H1 (cell line): ENCODE measurements around the gene RALA. TPM values are rescaled to one million over a fixed set of nuclear protein-coding genes. Genes with fewer than 3 reads are reported as not detected.

ENCODE experiments used
- CTCF ChIA-PET: fragments of 300-600 bp; sonication (Branson Sonifier 250); formaldehyde crosslinking; loops from one replicate; lab custom pipeline; 2021; ENCODE audit not compliant: partially characterized antibody; lab: Charles Lee
- POLR2A ChIA-PET: fragments of 300-600 bp; sonication (Branson Sonifier 250); formaldehyde crosslinking; loops from one replicate; lab custom pipeline; 2021; ENCODE audit warnings: inconsistent platforms; ENCODE audit not compliant: partially characterized antibody; lab: Charles Lee
- DNase-seq, 2 experiments: peaks; one replicate each; pipeline versions ENCODE4 v3.0.0 to v3.0.0-alpha.2; 2010 to 2022; ENCODE audit warnings: low spot score in 2 of 2, low read depth in 1 of 2, mixed read lengths in 1 of 2
- FAIRE-seq: peaks from 2 replicates; lab custom pipeline; 2011; peaks lifted over from hg19 to GRCh38; lab: Jason Lieb, UNC
- H2AFZ ChIP-seq: 2 replicates; pipeline ENCODE4 v1.8.1; 2012; ENCODE audit warnings: low read length, inconsistent platforms
- H2AK5ac ChIP-seq: 2 replicates; pipeline ENCODE4 v1.6.1; 2013; ENCODE audit warnings: low read depth, low read length
- H2BK120ac ChIP-seq: replicated peaks from 2 replicates; pipeline ENCODE3; 2013; ENCODE audit warnings: low read depth, low read length, inconsistent platforms
- H2BK12ac ChIP-seq: 2 replicates; pipeline ENCODE4 v1.6.1; 2013; ENCODE audit warnings: low read depth, low read length
- H2BK15ac ChIP-seq: 2 replicates; pipeline ENCODE4 v1.6.1; 2013; ENCODE audit warnings: low read length
- H2BK20ac ChIP-seq: 2 replicates; pipeline ENCODE4 v1.6.1; 2013; ENCODE audit warnings: low read length
- H2BK5ac ChIP-seq: 2 replicates; pipeline ENCODE4 v1.6.1; 2013; ENCODE audit warnings: low read depth, low read length
- H3K14ac ChIP-seq: 2 replicates; pipeline ENCODE4 v1.6.1; 2013; ENCODE audit warnings: inconsistent platforms; ENCODE audit not compliant: insufficient read length
- H3K18ac ChIP-seq: 2 replicates; pipeline ENCODE4 v1.6.1; 2013; ENCODE audit warnings: low read length; ENCODE audit errors: extremely low read depth
- H3K23ac ChIP-seq: 2 replicates; pipeline ENCODE4 v1.6.1; 2013; ENCODE audit warnings: inconsistent platforms; ENCODE audit not compliant: insufficient read length
- H3K23me2 ChIP-seq: 2 replicates; pipeline ENCODE4 v1.6.1; 2013; ENCODE audit warnings: low read depth, low read length
- H3K27ac ChIP-seq: 2 replicates; pipeline ENCODE4 v1.6.1; 2011; ENCODE audit warnings: low read depth, low read length, inconsistent platforms
- H3K27me3 ChIP-seq, 4 experiments: replicated peaks in 1 of 4; 1 replicate in 1 of 4; 2 replicates in 3 of 4; pipeline versions ENCODE4 v1.6.1 to v1.8.1; 2011 to 2013; ENCODE audit warnings: low read length in 3 of 4, mild to moderate bottlenecking in 3 of 4, inconsistent platforms in 2 of 4, mixed read lengths in 2 of 4, moderate library complexity in 1 of 4; ENCODE audit not compliant: control insufficient read depth in 3 of 4, insufficient read depth in 3 of 4; ENCODE audit errors: extremely low read depth in 1 of 4
- H3K36me3 ChIP-seq, 4 experiments: 2 replicates each; pipeline versions ENCODE4 v1.6.1 to v1.8.1; 2011 to 2013; ENCODE audit warnings: mild to moderate bottlenecking in 4 of 4, low read length in 3 of 4, moderate library complexity in 2 of 4, control low read depth in 1 of 4, inconsistent platforms in 1 of 4; ENCODE audit not compliant: insufficient read depth in 4 of 4, control insufficient read depth in 2 of 4
- H3K4ac ChIP-seq: replicated peaks from 2 replicates; pipeline ENCODE3; 2013; ENCODE audit warnings: low read length, low read depth, mixed read lengths, inconsistent platforms; ENCODE audit not compliant: insufficient read length
- H3K4me1 ChIP-seq, 4 experiments: replicated peaks in 1 of 4; 1 replicate in 1 of 4; 2 replicates in 3 of 4; pipeline versions ENCODE4 v1.6.1 to v1.8.1; 2011 to 2013; ENCODE audit warnings: low read length in 3 of 4, inconsistent platforms in 2 of 4, mixed read lengths in 1 of 4; ENCODE audit not compliant: insufficient read depth in 4 of 4, control insufficient read depth in 3 of 4
- H3K4me2 ChIP-seq, 2 experiments: 2 replicates each; pipeline versions ENCODE4 v1.6.1 to v1.8.1; 2011 to 2013; ENCODE audit warnings: low read depth in 2 of 2, low read length in 2 of 2, control low read depth in 1 of 2, inconsistent platforms in 1 of 2, mild to moderate bottlenecking in 1 of 2; ENCODE audit not compliant: insufficient read depth in 1 of 2
- H3K4me3 ChIP-seq, 4 experiments: fragments of 200-600, 300-600 bp in 1 of 4; sonication (generic), shearing (Covaris generic), sonication (Bioruptor Twin) in 1 of 4; 2 replicates each; pipeline versions ENCODE4 v1.5.1 to v1.8.1; 2011 to 2016; ENCODE audit warnings: low read length in 4 of 4, low read depth in 3 of 4, control low read depth in 2 of 4, inconsistent platforms in 2 of 4, mild to moderate bottlenecking in 2 of 4, mixed read lengths in 1 of 4, moderate library complexity in 1 of 4; ENCODE audit not compliant: insufficient read depth in 2 of 4; ENCODE audit errors: extremely low read depth in 1 of 4
- H3K56ac ChIP-seq: replicated peaks from 2 replicates; pipeline ENCODE3; 2013; ENCODE audit warnings: low read depth, mild to moderate bottlenecking, mixed read lengths, low read length, inconsistent platforms; ENCODE audit not compliant: insufficient read length
- H3K79me1 ChIP-seq: 2 replicates; pipeline ENCODE4 v1.6.1; 2013; ENCODE audit warnings: low read depth, low read length, control low read depth
- H3K79me2 ChIP-seq, 2 experiments: 2 replicates each; pipeline versions ENCODE4 v1.6.1 to v1.8.1; 2012 to 2013; ENCODE audit warnings: low read length in 2 of 2, mild to moderate bottlenecking in 2 of 2, inconsistent platforms in 1 of 2; ENCODE audit not compliant: insufficient read depth in 2 of 2, control insufficient read depth in 1 of 2
- H3K9ac ChIP-seq, 4 experiments: replicated peaks in 1 of 4; 1 replicate in 1 of 4; 2 replicates in 3 of 4; pipeline versions ENCODE4 v1.6.1 to v1.8.1; 2011 to 2013; ENCODE audit warnings: low read depth in 3 of 4, low read length in 3 of 4, control low read depth in 2 of 4, mild to moderate bottlenecking in 2 of 4, moderate library complexity in 2 of 4, inconsistent platforms in 1 of 4; ENCODE audit errors: extremely low read depth in 1 of 4
- H3K9me3 ChIP-seq, 2 experiments: 2 replicates each; pipeline versions ENCODE4 v1.6.1 to v1.8.1; 2012 to 2013; ENCODE audit warnings: mild to moderate bottlenecking in 2 of 2, moderate library complexity in 2 of 2, control low read depth in 1 of 2, inconsistent platforms in 1 of 2, low read depth in 1 of 2, low read length in 1 of 2, mixed read lengths in 1 of 2; ENCODE audit not compliant: insufficient read depth in 2 of 2
- H4K20me1 ChIP-seq, 2 experiments: replicated peaks in 1 of 2; 2 replicates each; pipeline versions ENCODE3 to v1.8.1; 2011 to 2013; ENCODE audit warnings: inconsistent platforms in 2 of 2, low read length in 2 of 2, mild to moderate bottlenecking in 1 of 2; ENCODE audit not compliant: insufficient read depth in 2 of 2, control insufficient read depth in 1 of 2
- H4K5ac ChIP-seq: 2 replicates; pipeline ENCODE4 v1.6.1; 2013; ENCODE audit warnings: low read length, low read depth, mixed read lengths, inconsistent platforms; ENCODE audit not compliant: insufficient read length
- H4K8ac ChIP-seq: 2 replicates; pipeline ENCODE4 v1.8.0; 2013; ENCODE audit warnings: mild to moderate bottlenecking, moderate library complexity, low read length, inconsistent platforms; ENCODE audit not compliant: insufficient read depth; ENCODE audit errors: extremely low read depth
- H4K91ac ChIP-seq: replicated peaks from 2 replicates; pipeline ENCODE3; 2013; ENCODE audit warnings: low read length, mixed read lengths, inconsistent platforms; ENCODE audit not compliant: insufficient read length
- BCL11A ChIP-seq, 2 experiments: IDR thresholded peaks; one replicate each; pipeline ENCODE4 v1.6.1; 2011; ENCODE audit warnings: low read depth in 2 of 2, low read length in 2 of 2, mild to moderate bottlenecking in 2 of 2
- CBX5 ChIP-seq: fragments of 300-800, 300-1000 bp; sonication (generic); IDR thresholded peaks from 2 replicates; pipeline ENCODE4 v1.7.1; 2016; ENCODE audit warnings: antibody characterized with exemption, low read length, low read depth
- CEBPB ChIP-seq: IDR thresholded peaks from 2 replicates; pipeline ENCODE4 v1.6.1; 2012; ENCODE audit warnings: low read depth, low read length
- CREB1 ChIP-seq: IDR thresholded peaks from 2 replicates; pipeline ENCODE4 v1.6.1; 2012; ENCODE audit warnings: inconsistent platforms
- POLR2AphosphoS5 ChIP-seq: IDR thresholded peaks from 2 replicates; pipeline ENCODE4 v1.6.1; 2011; ENCODE audit warnings: low read depth, low read length
- POU5F1 ChIP-seq: IDR thresholded peaks from 2 replicates; pipeline ENCODE4 v1.6.1; 2011; ENCODE audit warnings: low read depth, mild to moderate bottlenecking, low read length, moderate library complexity
- RAD21 ChIP-seq, 2 experiments: IDR thresholded peaks in 1 of 2; conservative IDR thresholded peaks in 1 of 2; 2 replicates each; pipeline ENCODE4 v1.6.1; 2011; ENCODE audit warnings: low read depth in 2 of 2, low read length in 2 of 2, improper control_type of control experiment in 1 of 2, inconsistent platforms in 1 of 2, mild to moderate bottlenecking in 1 of 2, moderate library complexity in 1 of 2
- RFX5 ChIP-seq: IDR thresholded peaks from 2 replicates; pipeline ENCODE4 v1.6.1; 2011; ENCODE audit warnings: low read depth, low read length, improper control_type of control experiment, borderline replicate concordance
- SP2 ChIP-seq: IDR thresholded peaks from 2 replicates; pipeline ENCODE4 v1.6.1; 2012; ENCODE audit warnings: mild to moderate bottlenecking, low read length, inconsistent platforms
- TAF1 ChIP-seq: IDR thresholded peaks from 2 replicates; pipeline ENCODE4 v1.6.1; 2011; ENCODE audit warnings: mild to moderate bottlenecking, low read depth, low read length
- TAF7 ChIP-seq: optimal IDR thresholded peaks from 2 replicates; pipeline ENCODE3; 2011; ENCODE audit warnings: low read depth, mild to moderate bottlenecking, inconsistent platforms, low read length, moderate library complexity, borderline replicate concordance
- WGBS, 2 experiments: shearing (Covaris generic) in 1 of 2; methylation state at CpG; one replicate each; pipeline versions ENCODE4 v1.1.6 to v1.1.7; 2013 to 2015; ENCODE audit warnings: low lambda C conversion rate in 2 of 2, mixed read lengths in 2 of 2, inconsistent platforms in 1 of 2, low coverage in 1 of 2, missing lambda C conversion rate in 1 of 2; ENCODE audit not compliant: insufficient replicate concordance in 2 of 2, insufficient coverage in 1 of 2, insufficient read length in 1 of 2; ENCODE audit errors: extremely low coverage in 1 of 2, missing lambda C conversion rate in 1 of 2; 5-methylcytosine and 5-hydroxymethylcytosine counted together
- polyA plus RNA-seq, 7 experiments: library from polyadenylated mRNA; depleted of rRNA in 3 of 7; stranded (reverse) in 5 of 7; unstranded in 2 of 7; fragments of >200 nt in 5 of 7; fragments of 200-250 nt in 2 of 7; gene quantifications; 1 replicate in 5 of 7; 2 replicates in 1 of 7; 4 replicates in 1 of 7; pipeline versions ENCODE4 v1.2.1 to v1.2.3, GENCODE V29; 2011 to 2013; ENCODE audit warnings: missing spikeins in 2 of 7, mixed read lengths in 2 of 7
- total RNA-seq: library from RNA; stranded (reverse); fragmentation: NEBNext Ultra II Directional; extraction: Animal tissue kit (Norgen Biotek cat#: 25700); gene quantifications from 2 replicates; pipeline ENCODE4 v1.2.1, GENCODE V29; 2021
- TF ChIP-seq, protein P1 (sequence below): IDR thresholded peaks from 2 replicates; pipeline ENCODE4 v1.6.1; 2011; ENCODE audit warnings: low read length, improper control_type of control experiment

The RALA gene
- total and polyA plus RNA-seq, 2 of the 8 experiments (the other 6 are each of a cell fraction or from before 2014, with no cell fraction given), result 24.1 to 72.8 TPM

DNA sequence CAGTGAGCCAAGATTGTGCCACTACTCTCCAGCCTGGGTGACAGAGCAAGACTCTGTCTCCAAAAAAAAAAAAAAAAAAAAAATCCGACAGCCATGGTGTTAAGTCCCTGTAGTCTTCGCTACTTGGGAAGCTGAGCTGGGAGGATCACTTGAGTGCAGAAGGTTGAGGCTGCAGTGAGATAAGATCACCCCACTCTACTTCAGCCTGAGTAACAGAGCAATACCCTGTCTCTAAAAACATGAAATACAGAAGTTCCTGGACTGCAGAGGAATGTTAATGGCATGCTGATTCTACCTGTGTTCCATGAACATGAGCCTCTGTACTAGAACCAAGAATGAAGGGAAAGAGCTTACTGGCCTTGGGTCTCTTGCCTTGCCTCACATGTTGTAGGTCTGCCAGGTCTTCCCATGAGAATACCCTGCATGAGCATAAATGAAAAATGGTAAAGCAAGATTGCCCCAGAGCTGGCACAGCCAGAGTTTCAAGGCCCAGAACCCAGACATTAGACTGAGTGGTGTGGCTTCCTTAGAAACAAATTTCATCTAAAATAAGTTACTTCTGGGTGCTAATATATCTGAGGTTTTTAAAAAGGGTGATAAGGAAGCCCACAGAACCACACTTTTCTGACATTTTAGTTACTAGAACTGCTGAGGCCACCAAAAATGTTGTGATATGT, 48.6 kb upstream of the RALA start:
- no peak overlapping the region for H3K4ac ChIP-seq
- H3K14ac ChIP-seq, result no peak overlapping the region
- H3K79me2 ChIP-seq, result no peaks in the 10 kb centered on the region
- H3K79me1 ChIP-seq, result no peaks in the 10 kb centered on the region
- no peak overlapping the region for H2BK12ac ChIP-seq
- no peak overlapping the region for H2BK5ac ChIP-seq
- no peak overlapping the region for H3K18ac ChIP-seq
- no peak overlapping the region for H3K9ac ChIP-seq
- no peak overlapping the region for H4K91ac ChIP-seq
- no peak overlapping the region for H3K27ac ChIP-seq
- no peak overlapping the region for H2BK120ac ChIP-seq
- H3K23me2 ChIP-seq, result no peaks in the 10 kb centered on the region; the same call in 1 of the 2 replicates
- no peak overlapping the region for H2AFZ ChIP-seq
- no peaks in the 10 kb centered on the region for H4K20me1 ChIP-seq
- no peak for FAIRE-seq
- no peak overlapping the region for H4K5ac ChIP-seq
- H3K56ac ChIP-seq, result no peak overlapping the region
- CTCF ChIA-PET, result interaction anchor here (1.0 kb wide), 1 partner anchor 167 kb away, joined by 4 read pairs; no protein-coding TSS in a partner anchor
- peaks cover 0 to 2% (median 0%) of the 10 kb centered on the region in 4 experiments; a peak in 1 of 7 replicates for H3K27me3 ChIP-seq
- 89% methylated on average over 1 of the region's 2 CpGs; no CpG with 5 or more reads in 1 of the 2 experiments for WGBS, 2 experiments
- no peak overlapping the region for H2BK15ac ChIP-seq
- H2BK20ac ChIP-seq, result no peak overlapping the region
- DNase-seq, result no peak
- H3K9me3 ChIP-seq, result peaks cover 8 to 12% of the 10 kb centered on the region in 2 experiments; a peak in 3 of 4 replicates
- no peak overlapping the region for H3K4me3 ChIP-seq
- POLR2A ChIA-PET, result interaction anchor here (1.0 kb wide), 1 partner anchor 8 kb away, joined by 3 read pairs; the partner anchor contains the start of gene YAE1
- H3K36me3 ChIP-seq, result peaks cover 3 to 40% (median 18%) of the 10 kb centered on the region in 4 experiments; a peak in 6 of 8 replicates
- H3K4me2 ChIP-seq, result no peak overlapping the region
- no peak overlapping the region for H3K23ac ChIP-seq
- no peak overlapping the region for H4K8ac ChIP-seq
- H3K4me1 ChIP-seq, result no peaks in the 10 kb centered on the region
- no peak overlapping the region for H2AK5ac ChIP-seq
- TF ChIP-seq CREB1 (no peak), TAF7 (no peak), POLR2AphosphoS5 (no peak), BCL11A (IDR thresholded peaks at IDR 0.05; ENCODE audit: low read depth in 2 of 2, low read length in 2 of 2) (no peak), TAF1 (no peak), POU5F1 (no peak), CBX5 (no peak), CEBPB (no peak), RFX5 (no peak), SP2 (no peak), RAD21 (IDR thresholded peaks at IDR 0.05 in 1 of 2, conservative IDR thresholded peaks at IDR 0.05 in 1 of 2; ENCODE audit: low read depth in 2 of 2, low read length in 2 of 2) (no peak)
- TF ChIP-seq, protein P1, sequence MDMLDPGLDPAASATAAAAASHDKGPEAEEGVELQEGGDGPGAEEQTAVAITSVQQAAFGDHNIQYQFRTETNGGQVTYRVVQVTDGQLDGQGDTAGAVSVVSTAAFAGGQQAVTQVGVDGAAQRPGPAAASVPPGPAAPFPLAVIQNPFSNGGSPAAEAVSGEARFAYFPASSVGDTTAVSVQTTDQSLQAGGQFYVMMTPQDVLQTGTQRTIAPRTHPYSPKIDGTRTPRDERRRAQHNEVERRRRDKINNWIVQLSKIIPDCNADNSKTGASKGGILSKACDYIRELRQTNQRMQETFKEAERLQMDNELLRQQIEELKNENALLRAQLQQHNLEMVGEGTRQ, result no peak
